ENCODE results near the gene GAS7.

DNA sequence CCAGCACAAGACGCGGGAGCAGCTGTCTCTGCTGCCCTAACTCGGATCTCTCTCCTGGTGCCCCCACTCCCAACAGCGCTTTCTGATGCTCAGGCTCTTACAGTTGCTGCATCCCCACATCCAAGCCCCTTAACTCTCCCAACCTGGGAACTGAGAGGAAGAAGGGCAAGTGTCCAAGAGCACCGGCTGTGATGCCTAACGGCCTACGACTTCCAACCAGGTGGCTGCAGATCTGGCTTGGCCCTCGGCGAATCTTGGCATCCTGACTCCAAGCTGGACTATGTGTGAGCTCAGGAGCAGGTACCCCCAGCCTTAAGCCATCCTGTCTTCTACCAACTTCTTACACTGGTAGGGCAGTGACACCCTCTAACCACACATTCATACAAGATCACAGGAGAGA, 255.1 kb downstream of the GAS7 start:
- TF ChIP-seq, protein P1, sequence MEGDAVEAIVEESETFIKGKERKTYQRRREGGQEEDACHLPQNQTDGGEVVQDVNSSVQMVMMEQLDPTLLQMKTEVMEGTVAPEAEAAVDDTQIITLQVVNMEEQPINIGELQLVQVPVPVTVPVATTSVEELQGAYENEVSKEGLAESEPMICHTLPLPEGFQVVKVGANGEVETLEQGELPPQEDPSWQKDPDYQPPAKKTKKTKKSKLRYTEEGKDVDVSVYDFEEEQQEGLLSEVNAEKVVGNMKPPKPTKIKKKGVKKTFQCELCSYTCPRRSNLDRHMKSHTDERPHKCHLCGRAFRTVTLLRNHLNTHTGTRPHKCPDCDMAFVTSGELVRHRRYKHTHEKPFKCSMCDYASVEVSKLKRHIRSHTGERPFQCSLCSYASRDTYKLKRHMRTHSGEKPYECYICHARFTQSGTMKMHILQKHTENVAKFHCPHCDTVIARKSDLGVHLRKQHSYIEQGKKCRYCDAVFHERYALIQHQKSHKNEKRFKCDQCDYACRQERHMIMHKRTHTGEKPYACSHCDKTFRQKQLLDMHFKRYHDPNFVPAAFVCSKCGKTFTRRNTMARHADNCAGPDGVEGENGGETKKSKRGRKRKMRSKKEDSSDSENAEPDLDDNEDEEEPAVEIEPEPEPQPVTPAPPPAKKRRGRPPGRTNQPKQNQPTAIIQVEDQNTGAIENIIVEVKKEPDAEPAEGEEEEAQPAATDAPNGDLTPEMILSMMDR (IDR thresholded peaks at IDR 0.05): no peak
- TF ChIP-seq, protein P2, sequence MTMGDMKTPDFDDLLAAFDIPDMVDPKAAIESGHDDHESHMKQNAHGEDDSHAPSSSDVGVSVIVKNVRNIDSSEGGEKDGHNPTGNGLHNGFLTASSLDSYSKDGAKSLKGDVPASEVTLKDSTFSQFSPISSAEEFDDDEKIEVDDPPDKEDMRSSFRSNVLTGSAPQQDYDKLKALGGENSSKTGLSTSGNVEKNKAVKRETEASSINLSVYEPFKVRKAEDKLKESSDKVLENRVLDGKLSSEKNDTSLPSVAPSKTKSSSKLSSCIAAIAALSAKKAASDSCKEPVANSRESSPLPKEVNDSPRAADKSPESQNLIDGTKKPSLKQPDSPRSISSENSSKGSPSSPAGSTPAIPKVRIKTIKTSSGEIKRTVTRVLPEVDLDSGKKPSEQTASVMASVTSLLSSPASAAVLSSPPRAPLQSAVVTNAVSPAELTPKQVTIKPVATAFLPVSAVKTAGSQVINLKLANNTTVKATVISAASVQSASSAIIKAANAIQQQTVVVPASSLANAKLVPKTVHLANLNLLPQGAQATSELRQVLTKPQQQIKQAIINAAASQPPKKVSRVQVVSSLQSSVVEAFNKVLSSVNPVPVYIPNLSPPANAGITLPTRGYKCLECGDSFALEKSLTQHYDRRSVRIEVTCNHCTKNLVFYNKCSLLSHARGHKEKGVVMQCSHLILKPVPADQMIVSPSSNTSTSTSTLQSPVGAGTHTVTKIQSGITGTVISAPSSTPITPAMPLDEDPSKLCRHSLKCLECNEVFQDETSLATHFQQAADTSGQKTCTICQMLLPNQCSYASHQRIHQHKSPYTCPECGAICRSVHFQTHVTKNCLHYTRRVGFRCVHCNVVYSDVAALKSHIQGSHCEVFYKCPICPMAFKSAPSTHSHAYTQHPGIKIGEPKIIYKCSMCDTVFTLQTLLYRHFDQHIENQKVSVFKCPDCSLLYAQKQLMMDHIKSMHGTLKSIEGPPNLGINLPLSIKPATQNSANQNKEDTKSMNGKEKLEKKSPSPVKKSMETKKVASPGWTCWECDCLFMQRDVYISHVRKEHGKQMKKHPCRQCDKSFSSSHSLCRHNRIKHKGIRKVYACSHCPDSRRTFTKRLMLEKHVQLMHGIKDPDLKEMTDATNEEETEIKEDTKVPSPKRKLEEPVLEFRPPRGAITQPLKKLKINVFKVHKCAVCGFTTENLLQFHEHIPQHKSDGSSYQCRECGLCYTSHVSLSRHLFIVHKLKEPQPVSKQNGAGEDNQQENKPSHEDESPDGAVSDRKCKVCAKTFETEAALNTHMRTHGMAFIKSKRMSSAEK (CRISPR knock-in tag; IDR thresholded peaks at IDR 0.05; ENCODE audit: borderline replicate concordance): no peak
- TF ChIP-seq, protein P3, sequence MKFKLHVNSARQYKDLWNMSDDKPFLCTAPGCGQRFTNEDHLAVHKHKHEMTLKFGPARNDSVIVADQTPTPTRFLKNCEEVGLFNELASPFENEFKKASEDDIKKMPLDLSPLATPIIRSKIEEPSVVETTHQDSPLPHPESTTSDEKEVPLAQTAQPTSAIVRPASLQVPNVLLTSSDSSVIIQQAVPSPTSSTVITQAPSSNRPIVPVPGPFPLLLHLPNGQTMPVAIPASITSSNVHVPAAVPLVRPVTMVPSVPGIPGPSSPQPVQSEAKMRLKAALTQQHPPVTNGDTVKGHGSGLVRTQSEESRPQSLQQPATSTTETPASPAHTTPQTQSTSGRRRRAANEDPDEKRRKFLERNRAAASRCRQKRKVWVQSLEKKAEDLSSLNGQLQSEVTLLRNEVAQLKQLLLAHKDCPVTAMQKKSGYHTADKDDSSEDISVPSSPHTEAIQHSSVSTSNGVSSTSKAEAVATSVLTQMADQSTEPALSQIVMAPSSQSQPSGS (CRISPR knock-in tag; IDR thresholded peaks at IDR 0.05; ENCODE audit: borderline replicate concordance, low read depth): no peak
- no peak for TF ChIP-seq TEAD4 (CRISPR knock-in tag; IDR thresholded peaks at IDR 0.05)
- no peak for TF ChIP-seq ZNF263 (CRISPR knock-in tag; IDR thresholded peaks at IDR 0.05; ENCODE audit: low read depth)
- no peak for TF ChIP-seq TCF7 (CRISPR knock-in tag; IDR thresholded peaks at IDR 0.05; ENCODE audit: low read depth)
- no peak for TF ChIP-seq SP1 (CRISPR knock-in tag; conservative IDR thresholded peaks at IDR 0.05)
- TF ChIP-seq IRF2 (CRISPR knock-in tag; IDR thresholded peaks at IDR 0.05; ENCODE audit: borderline replicate concordance, low read depth): no peak
- TF ChIP-seq, protein P4, sequence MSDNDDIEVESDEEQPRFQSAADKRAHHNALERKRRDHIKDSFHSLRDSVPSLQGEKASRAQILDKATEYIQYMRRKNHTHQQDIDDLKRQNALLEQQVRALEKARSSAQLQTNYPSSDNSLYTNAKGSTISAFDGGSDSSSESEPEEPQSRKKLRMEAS (CRISPR knock-in tag; IDR thresholded peaks at IDR 0.05): no peak
- no peak for TF ChIP-seq ZNF396 (CRISPR knock-in tag; IDR thresholded peaks at IDR 0.05; ENCODE audit: borderline replicate concordance)
- no peak for TF ChIP-seq ETV6 (CRISPR knock-in tag; IDR thresholded peaks at IDR 0.05)

Measured in WTC11 (cell line).